A673 (cell line): ENCODE results near the gene SRGAP2B. TPM values are rescaled to one million over a fixed set of nuclear protein-coding genes. Genes with fewer than 3 reads are reported as not detected.
"Not testable (repeated sequence)": the region's sequence is repeated elsewhere in the genome, so short reads cannot be mapped to it uniquely, and the experiment has no call there.

Experiments used
- BruUV-seq: library from RNA; stranded (reverse); fragments of 400-500 nt; replicated peaks from 2 replicates; lab custom pipeline; 2021; lab: Mats Ljungman, UMichigan
- CTCF ChIA-PET: fragments of 300-600 bp; sonication (Branson Sonifier 250); formaldehyde crosslinking; loops from one replicate; lab custom pipeline; 2022; ENCODE audit warnings: antibody characterized with exemption; lab: Charles Lee
- POLR2A ChIA-PET: fragments of 300-600 bp; sonication (Branson Sonifier 250); formaldehyde crosslinking; loops from one replicate; lab custom pipeline; 2022; ENCODE audit warnings: antibody characterized with exemption; ENCODE audit not compliant: low non-redundant PET; lab: Charles Lee
- DNase-seq: peaks from one replicate; pipeline ENCODE4 v3.0.0-alpha.2; 2015; ENCODE audit warnings: low spot score
- H3K27ac ChIP-seq: fragments of 200-600 bp; sonication (generic); 2 replicates; pipeline ENCODE4 v1.5.1; 2016; ENCODE audit warnings: mixed run types, low read depth, mild to moderate bottlenecking, mixed read lengths, antibody characterized with exemption, low read length; ENCODE audit not compliant: poor library complexity, severe bottlenecking
- H3K27me3 ChIP-seq: fragments of 200-600 bp; sonication (generic); replicated peaks from 2 replicates; pipeline ENCODE4 v1.6.1; 2017; ENCODE audit warnings: mixed run types, low read depth, mild to moderate bottlenecking, mixed read lengths, antibody characterized with exemption, low read length; ENCODE audit not compliant: insufficient read depth, poor library complexity
- H3K36me3 ChIP-seq: fragments of 200-600 bp; sonication (generic); 2 replicates; pipeline ENCODE4 v1.6.1; 2016; ENCODE audit warnings: mixed run types, mild to moderate bottlenecking, mixed read lengths, antibody characterized with exemption, low read length; ENCODE audit not compliant: insufficient read depth, poor library complexity, severe bottlenecking
- H3K4me1 ChIP-seq: fragments of 200-600 bp; sonication (generic); 2 replicates; pipeline ENCODE4 v1.6.1; 2017; ENCODE audit warnings: mixed run types, mild to moderate bottlenecking, mixed read lengths, antibody characterized with exemption, low read length; ENCODE audit not compliant: insufficient read depth, poor library complexity, severe bottlenecking
- H3K4me3 ChIP-seq: fragments of 200-600 bp; sonication (generic); 2 replicates; pipeline ENCODE4 v1.5.1; 2016; ENCODE audit warnings: low read depth, mixed run types, mild to moderate bottlenecking, mixed read lengths, low read length; ENCODE audit not compliant: poor library complexity, severe bottlenecking
- H3K9me3 ChIP-seq: fragments of 200-600 bp; sonication (generic); 2 replicates; pipeline ENCODE4 v1.6.1; 2016; ENCODE audit warnings: mixed run types, low read depth, mild to moderate bottlenecking, mixed read lengths, antibody characterized with exemption, low read length; ENCODE audit not compliant: poor library complexity, severe bottlenecking
- intact Hi-C: fragments of 100-400 bp; cut with micrococcal nuclease; formaldehyde crosslinking; loops from one replicate; pipeline ENCODE4 v1.10.0; 2022; ENCODE audit not compliant: unreplicated experiment
- total RNA-seq: library from RNA; stranded (reverse); gene quantifications from 2 replicates; pipeline ENCODE4 v1.2.3, GENCODE V29; 2021

SRGAP2B gene
- total RNA-seq, 1 experiment from 2014 or later: 72.9 TPM

- H3K36me3 ChIP-seq, DNase-seq, H3K4me1 ChIP-seq, POLR2A ChIA-PET, BruUV-seq, H3K27me3 ChIP-seq, intact Hi-C loops, H3K4me3 ChIP-seq, H3K9me3 ChIP-seq, CTCF ChIA-PET, H3K27ac ChIP-seq: not testable (repeated sequence)
These were observed 147.6 kb downstream of the SRGAP2B start for GRCh38 chr1:144947495-144947894.

GRCh38 chr1:144946525-144947480 is 148.3 kb downstream of the SRGAP2B start:
- intact Hi-C loops, CTCF ChIA-PET, H3K36me3 ChIP-seq, H3K4me1 ChIP-seq, POLR2A ChIA-PET, H3K27ac ChIP-seq, H3K27me3 ChIP-seq, BruUV-seq, H3K9me3 ChIP-seq, H3K4me3 ChIP-seq, DNase-seq: not testable (repeated sequence)

DNA sequence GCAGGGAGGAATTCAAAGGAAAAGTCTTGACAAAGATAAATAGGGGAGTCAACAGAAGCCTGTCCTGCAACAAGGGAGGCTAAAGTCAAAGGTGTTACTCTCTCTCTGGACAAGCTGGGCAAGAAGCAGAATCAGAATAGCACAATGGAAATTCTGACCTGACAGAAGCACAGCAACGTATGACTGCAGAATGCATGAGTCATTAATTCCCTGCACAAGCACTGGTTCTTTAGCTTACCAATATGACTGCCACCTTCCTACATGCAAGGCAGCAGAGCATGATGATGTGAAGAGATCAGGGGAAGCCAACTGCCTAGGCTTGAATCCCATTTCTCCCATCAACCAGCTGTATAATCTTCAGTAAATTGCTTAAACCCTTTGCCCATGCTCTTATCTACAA is 153.4 kb downstream of the SRGAP2B start:
- BruUV-seq, intact Hi-C loops, H3K4me1 ChIP-seq, POLR2A ChIA-PET, H3K36me3 ChIP-seq, CTCF ChIA-PET, H3K27ac ChIP-seq, DNase-seq, H3K27me3 ChIP-seq, H3K9me3 ChIP-seq, H3K4me3 ChIP-seq: not testable (repeated sequence)

GRCh38 chr1:144940054-144940453 is 155.1 kb downstream of the SRGAP2B start:
- H3K4me3 ChIP-seq, BruUV-seq, H3K27me3 ChIP-seq, H3K27ac ChIP-seq, intact Hi-C loops, DNase-seq, POLR2A ChIA-PET, H3K9me3 ChIP-seq, H3K4me1 ChIP-seq, CTCF ChIA-PET, H3K36me3 ChIP-seq: not testable (repeated sequence)

GRCh38 chr1:144938627-144939026 is 156.5 kb downstream of the SRGAP2B start:
- H3K27me3 ChIP-seq, H3K4me1 ChIP-seq, CTCF ChIA-PET, H3K27ac ChIP-seq, H3K36me3 ChIP-seq, BruUV-seq, H3K4me3 ChIP-seq, POLR2A ChIA-PET, DNase-seq, H3K9me3 ChIP-seq, intact Hi-C loops: not testable (repeated sequence)

DNA sequence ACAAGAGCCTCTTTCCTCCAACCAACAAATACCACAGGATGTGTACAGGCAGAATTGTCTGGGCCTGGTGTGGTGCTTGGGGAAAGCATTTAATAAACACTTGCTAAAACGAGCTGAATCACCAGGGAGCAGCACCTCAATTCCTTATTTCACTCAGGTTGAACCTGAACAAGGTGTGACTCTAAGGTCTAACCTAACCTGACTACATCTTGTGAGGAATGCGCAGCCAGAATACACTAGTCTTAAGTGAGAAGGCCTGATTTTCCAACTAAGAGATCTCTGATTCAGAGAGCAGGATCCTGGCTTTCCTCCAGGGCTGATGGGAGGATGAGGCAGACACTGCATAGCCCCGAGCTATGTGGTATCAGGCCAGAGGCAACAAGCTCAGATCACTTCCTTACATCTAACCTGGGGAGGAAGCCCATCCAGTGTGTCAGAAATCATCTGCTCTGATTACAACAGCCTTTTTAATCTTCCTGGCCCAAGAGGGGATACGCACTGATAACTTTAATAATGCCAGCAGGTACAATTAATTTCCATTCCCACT is 158.9 kb downstream of the SRGAP2B start:
- H3K4me3 ChIP-seq, intact Hi-C loops, H3K36me3 ChIP-seq, H3K27ac ChIP-seq, POLR2A ChIA-PET, H3K27me3 ChIP-seq, CTCF ChIA-PET, H3K4me1 ChIP-seq, H3K9me3 ChIP-seq, BruUV-seq, DNase-seq: not testable (repeated sequence)

- BruUV-seq, POLR2A ChIA-PET, CTCF ChIA-PET: not testable (repeated sequence)
These were observed 159.8 kb downstream of the SRGAP2B start for GRCh38 chr1:144935310-144935709.

More at GRCh38 chr1:144935310-144935709, 159.8 kb downstream of the SRGAP2B start:
- H3K27me3 ChIP-seq, H3K4me3 ChIP-seq, H3K36me3 ChIP-seq, H3K4me1 ChIP-seq, intact Hi-C loops, H3K27ac ChIP-seq, H3K9me3 ChIP-seq, DNase-seq: not testable (repeated sequence)
